Common myeloid progenitor, CD34-positive (primary cell): ENCODE measurements around the gene MS4A4E.
"Not testable (repeated sequence)": the region's sequence is repeated elsewhere in the genome, so short reads cannot be mapped to it uniquely, and the experiment has no call there.

Source experiments
- CTCF ChIA-PET: fragments of 350-600 bp; sonication (Branson Sonifier 250); formaldehyde crosslinking; loops from one replicate; lab custom pipeline; 2021; ENCODE audit warnings: antibody characterized with exemption; lab: Charles Lee
- POLR2A ChIA-PET: fragments of 350-600 bp; sonication (Branson Sonifier 250); formaldehyde crosslinking; loops from one replicate; lab custom pipeline; 2021; ENCODE audit warnings: antibody characterized with exemption; lab: Charles Lee
- DNase-seq, 3 donors: peaks; one replicate each; pipeline versions ENCODE4 v3.0.0 to v3.0.0-alpha.2; 2013
- H3K27ac ChIP-seq, 2 experiments: 1 replicate in 1 of 2; 2 replicates in 1 of 2; pipeline ENCODE4 v1.7.0; 2013; ENCODE audit warnings: inconsistent platforms in 2 of 2, low read length in 2 of 2, mild to moderate bottlenecking in 2 of 2, low read depth in 1 of 2, moderate library complexity in 1 of 2; ENCODE audit not compliant: severe bottlenecking in 2 of 2, insufficient read depth in 1 of 2, poor library complexity in 1 of 2
- H3K27me3 ChIP-seq, 5 experiments: replicated peaks in 2 of 5; 1 replicate in 3 of 5; 2 replicates in 2 of 5; pipeline versions ENCODE4 v1.6.1 to v1.7.0; 2013; ENCODE audit warnings: low read length in 4 of 5, mild to moderate bottlenecking in 2 of 5, moderate library complexity in 2 of 5, inconsistent platforms in 1 of 5; ENCODE audit not compliant: insufficient read depth in 5 of 5, control insufficient read depth in 4 of 5
- H3K36me3 ChIP-seq, 4 experiments: 1 replicate in 2 of 4; 2 replicates in 2 of 4; pipeline versions ENCODE4 v1.6.1 to v1.7.0; 2013; ENCODE audit warnings: low read length in 3 of 4, control low read depth in 1 of 4, mild to moderate bottlenecking in 1 of 4; ENCODE audit not compliant: control insufficient read depth in 4 of 4, insufficient read depth in 4 of 4
- H3K4me1 ChIP-seq, 4 experiments: 1 replicate in 3 of 4; 2 replicates in 1 of 4; pipeline versions ENCODE4 v1.6.1 to v1.7.1; 2013; ENCODE audit warnings: low read length in 3 of 4, mild to moderate bottlenecking in 3 of 4, control low read depth in 1 of 4, inconsistent platforms in 1 of 4, moderate library complexity in 1 of 4; ENCODE audit not compliant: control insufficient read depth in 4 of 4, insufficient read depth in 4 of 4; ENCODE audit errors: control extremely low read depth in 1 of 4
- H3K4me3 ChIP-seq, 7 experiments: 1 replicate in 4 of 7; 2 replicates in 3 of 7; pipeline versions ENCODE4 v1.5.1 to v1.7.0; 2013; ENCODE audit warnings: mild to moderate bottlenecking in 7 of 7, low read length in 6 of 7, moderate library complexity in 6 of 7, inconsistent platforms in 2 of 7, low read depth in 2 of 7, control low read depth in 1 of 7; ENCODE audit not compliant: insufficient read depth in 4 of 7, control insufficient read depth in 1 of 7; ENCODE audit errors: extremely low read depth in 1 of 7
- H3K9me3 ChIP-seq, 5 experiments: 1 replicate in 4 of 5; 2 replicates in 1 of 5; pipeline versions ENCODE4 v1.6.1 to v1.7.1; 2013; ENCODE audit warnings: low read length in 4 of 5, mild to moderate bottlenecking in 2 of 5, inconsistent platforms in 1 of 5, low read depth in 1 of 5, moderate library complexity in 1 of 5; ENCODE audit not compliant: control insufficient read depth in 4 of 5, insufficient read depth in 2 of 5; ENCODE audit errors: control extremely low read depth in 1 of 5
- WGBS: methylation state at CpG from one replicate; pipeline ENCODE4 v1.1.5; 2013; ENCODE audit not compliant: insufficient coverage; 5-methylcytosine and 5-hydroxymethylcytosine counted together

Gene MS4A4E

DNA sequence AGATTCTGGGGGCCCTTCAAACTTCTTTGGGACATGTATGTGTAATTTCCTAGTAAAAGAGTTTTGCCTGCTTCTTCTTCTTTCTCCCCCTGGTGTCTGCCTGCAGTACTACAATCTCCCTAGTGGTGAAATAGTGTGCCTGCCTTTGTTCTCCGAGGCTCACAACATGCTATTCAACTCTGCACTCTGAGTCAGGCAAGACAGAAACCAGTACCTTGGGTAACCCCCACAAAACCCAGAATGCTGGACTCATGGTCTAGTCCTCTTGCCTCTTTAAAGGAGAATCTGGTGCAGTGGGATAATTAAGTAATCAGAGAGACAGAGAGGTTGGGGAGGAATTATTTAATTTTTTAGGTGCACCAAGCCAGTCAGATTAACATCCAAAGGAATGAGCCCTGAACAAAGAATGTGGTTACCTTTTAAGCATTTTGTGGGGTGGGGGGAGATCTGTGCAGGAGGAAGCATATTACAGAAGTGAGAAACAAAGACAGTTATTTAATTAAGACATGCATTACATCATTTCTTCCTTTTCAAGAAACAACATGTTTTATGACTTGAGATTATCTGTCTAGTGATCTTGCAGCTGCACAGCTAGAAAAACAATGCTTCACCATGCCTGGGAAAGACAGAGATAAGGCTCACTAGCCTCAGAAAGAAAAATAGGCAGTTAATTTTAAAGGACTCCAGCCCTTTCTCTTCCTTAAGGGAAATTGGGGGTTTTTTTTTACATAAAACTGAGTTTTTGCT, 49.1 kb downstream of the MS4A4E start:
- H3K27me3 ChIP-seq = no peaks in the 10 kb centered on the region
- ChIA-PET CTCF (interaction anchor here (1.6 kb wide), 1 partner anchor 10 kb away, joined by 6 read pairs; the partner anchor contains the start of gene MS4A6A), POLR2A (no interaction called here)
- H3K9me3 ChIP-seq = peaks cover 2 to 12% (median 6%) of the 10 kb centered on the region in 5 experiments
- no peaks in the 10 kb centered on the region for H3K36me3 ChIP-seq
- H3K4me1 ChIP-seq = peaks cover 5 to 16% (median 14%) of the 10 kb centered on the region in 4 experiments
- H3K27ac ChIP-seq = peak overlapping the region in 1 of 2 experiments; percentile 63
- no CpG with 5 or more reads among the region's 1 CpG for WGBS
- peak; percentile 80 to 90 (median 82) for DNase-seq
- H3K4me3 ChIP-seq = no peak overlapping the region

DNA sequence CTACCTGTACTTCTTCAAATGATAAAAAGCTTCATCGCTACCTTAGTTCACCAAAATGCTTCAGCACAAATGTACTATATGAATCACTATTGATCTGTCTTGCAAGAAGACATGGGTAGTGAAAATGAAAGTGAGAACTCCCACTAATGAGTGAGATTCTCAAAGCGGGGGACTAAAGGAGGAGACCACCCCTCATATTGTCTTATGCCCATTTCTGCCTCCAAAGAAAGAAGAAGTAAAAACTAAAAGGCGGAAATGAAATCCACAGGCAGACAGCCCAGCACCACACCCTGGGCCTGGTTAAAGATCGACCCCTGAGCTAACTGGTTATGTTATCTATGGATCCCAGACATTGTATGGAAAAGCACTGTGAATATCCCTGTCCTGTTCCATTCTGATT, 50.4 kb downstream of the MS4A4E start:
- CTCF ChIA-PET = not testable (repeated sequence)

DNA sequence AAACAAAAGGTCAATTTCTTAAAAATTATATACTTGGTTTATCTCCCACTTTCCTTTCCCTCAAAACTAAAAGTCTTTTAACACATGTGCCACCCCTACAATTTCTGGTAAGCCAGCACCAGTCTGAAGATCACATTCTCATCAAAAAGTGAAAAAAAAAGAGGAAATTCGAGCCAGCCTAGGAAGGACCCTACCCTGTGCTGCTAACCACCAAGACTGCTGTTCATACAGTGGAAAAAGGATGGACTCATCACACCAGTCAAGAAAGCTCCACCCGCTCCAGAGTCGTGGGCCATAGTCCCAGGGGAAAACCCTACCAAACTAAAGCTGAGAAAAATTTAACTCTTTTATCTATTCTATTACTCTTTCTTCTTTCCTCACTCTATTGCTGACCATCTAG, 54.5 kb downstream of the MS4A4E start:
- peak; percentile 22 to 79 (median 73) for DNase-seq
- H3K9me3 ChIP-seq = peaks cover 2 to 20% (median 8%) of the 10 kb centered on the region in 5 experiments
- WGBS = 0% methylated on average over 3 of the region's 3 CpGs
- H3K27me3 ChIP-seq, H3K36me3 ChIP-seq, H3K4me3 ChIP-seq, H3K27ac ChIP-seq, POLR2A ChIA-PET: not testable (repeated sequence)
- peaks cover 5 to 13% (median 8%) of the 10 kb centered on the region in 4 experiments for H3K4me1 ChIP-seq
- CTCF ChIA-PET = interaction anchor here (0.7 to 1.3 kb wide), 2 partner anchors 19 to 321 kb away, joined by 3 read pairs; no protein-coding TSS in a partner anchor

More for the DNA sequence above, 50.4 kb downstream of the MS4A4E start:
- H3K27me3 ChIP-seq, H3K4me3 ChIP-seq, H3K27ac ChIP-seq, H3K36me3 ChIP-seq, POLR2A ChIA-PET: not testable (repeated sequence)
- DNase-seq = peak in 2 of 3 donors; percentile 31 to 39
- Histone ChIP-seq H3K9me3 (peaks cover 2 to 12% (median 6%) of the 10 kb centered on the region in 5 experiments), H3K4me1 (peaks cover 5 to 21% (median 14%) of the 10 kb centered on the region in 4 experiments)
- WGBS = 90% methylated on average over 2 of the region's 4 CpGs

DNA sequence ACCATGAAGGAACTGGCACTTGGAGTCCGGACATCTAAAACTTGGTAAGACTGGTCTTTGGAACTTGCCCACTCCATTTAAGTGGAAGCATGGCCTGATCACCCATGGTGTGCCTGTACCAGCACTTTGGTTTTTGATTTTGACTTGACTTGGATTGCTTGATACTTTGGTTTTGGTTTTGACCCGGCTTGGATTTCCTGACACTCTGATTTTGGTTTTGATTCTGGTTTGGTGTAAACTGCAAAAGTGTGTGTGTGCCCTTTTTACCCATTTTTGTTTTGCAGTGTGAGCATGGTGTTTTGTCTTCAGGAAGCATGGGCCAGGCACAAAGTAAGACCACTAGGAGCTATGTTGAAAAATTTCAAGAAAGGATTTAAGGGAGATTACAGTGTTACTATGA, 56.8 kb downstream of the MS4A4E start:
- H3K27me3 ChIP-seq = not testable (repeated sequence)
- 100% methylated on average over 1 of the region's 2 CpGs for WGBS

DNA sequence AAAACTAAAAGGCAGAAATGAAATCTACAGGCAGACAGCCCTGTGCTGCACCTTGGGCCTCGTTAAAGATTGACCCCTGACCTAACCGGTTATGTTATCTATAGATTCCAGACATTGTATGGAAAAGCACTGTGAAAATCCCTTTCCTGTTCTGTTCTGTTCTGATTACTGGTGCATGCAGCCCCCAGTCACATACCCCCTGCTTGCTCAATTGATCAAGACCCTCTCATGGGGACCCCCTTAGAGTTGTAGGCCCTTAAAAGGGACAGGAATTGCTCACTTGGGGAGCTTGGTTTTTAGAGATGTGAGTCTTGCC, 57.5 kb downstream of the MS4A4E start:
- H3K9me3 ChIP-seq, CTCF ChIA-PET, H3K36me3 ChIP-seq, POLR2A ChIA-PET, H3K27ac ChIP-seq, H3K27me3 ChIP-seq, H3K4me3 ChIP-seq: not testable (repeated sequence)
- peaks cover 7 to 26% (median 20%) of the 10 kb centered on the region in 4 experiments for H3K4me1 ChIP-seq
- 58% methylated on average over 2 of the region's 2 CpGs for WGBS
- peak in 1 of 3 donors; percentile 48 for DNase-seq

More for the DNA sequence above, 56.8 kb downstream of the MS4A4E start:
- H3K9me3 ChIP-seq, H3K4me3 ChIP-seq, CTCF ChIA-PET, DNase-seq, H3K27ac ChIP-seq, POLR2A ChIA-PET, H3K36me3 ChIP-seq: not testable (repeated sequence)
- H3K4me1 ChIP-seq = peaks cover 7 to 26% (median 20%) of the 10 kb centered on the region in 4 experiments

DNA sequence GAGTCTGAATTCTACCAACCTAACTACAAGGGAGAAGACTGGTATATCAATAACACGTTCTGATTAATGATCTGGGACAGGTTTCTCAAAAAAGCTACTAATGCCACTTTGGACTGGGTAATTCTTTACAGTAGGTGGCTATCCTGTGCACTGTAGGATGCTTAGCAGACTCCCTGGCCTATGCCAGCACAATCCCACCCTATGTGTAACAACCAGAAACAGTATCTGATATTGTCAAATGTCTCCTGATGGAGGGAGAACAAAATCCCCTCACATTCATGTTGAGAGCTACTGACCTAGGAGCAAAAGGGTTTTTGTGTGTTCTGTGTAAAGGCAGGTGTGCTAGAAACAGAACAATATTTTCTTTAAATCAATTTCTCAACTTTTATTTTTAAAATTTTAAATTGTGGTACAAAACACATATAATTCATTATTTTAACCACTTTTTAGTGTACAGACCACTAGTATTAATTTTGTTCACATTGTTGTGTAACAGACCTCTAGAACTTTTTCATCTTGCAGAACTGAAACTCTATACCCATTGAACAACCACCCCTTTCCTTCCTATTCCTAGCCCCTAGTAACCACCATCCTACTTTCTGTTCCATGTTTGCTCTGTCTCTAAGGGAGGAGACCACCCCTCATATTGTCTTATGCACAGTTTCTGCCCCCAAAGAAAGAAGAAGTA, 58.0 kb downstream of the MS4A4E start:
- no peak overlapping the region for H3K27ac ChIP-seq
- no CpG with 5 or more reads among the region's 1 CpG for WGBS
- POLR2A ChIA-PET = no interaction called here
- DNase-seq = peak in 1 of 3 donors; percentile 26
- CTCF ChIA-PET = interaction anchor here (2.3 to 6.9 kb wide), 2 partner anchors 10 to 15 kb away, joined by 6 to 32 read pairs; no protein-coding TSS in a partner anchor
- no peak overlapping the region for H3K4me3 ChIP-seq
- peaks cover 0 to 4% (median 1%) of the 10 kb centered on the region in 5 experiments for H3K27me3 ChIP-seq
- no peaks in the 10 kb centered on the region for H3K36me3 ChIP-seq
- peaks cover 7 to 26% (median 20%) of the 10 kb centered on the region in 4 experiments for H3K4me1 ChIP-seq
- peaks cover 0 to 8% (median 3%) of the 10 kb centered on the region in 5 experiments for H3K9me3 ChIP-seq
